DND-41 (cell line): Measurements from ENCODE around the gene CYRIA.

Experiments used
- ATAC-seq: fragments of 200-7000 bp; cut with Tn5 transposase; 3 replicates; pipeline ENCODE4 v1.9.1; 2021; ENCODE audit warnings: low read depth; ENCODE audit not compliant: insufficient read depth
- DNase-seq: peaks from one replicate; pipeline ENCODE4 v3.0.0-alpha.2; 2020
- H2AFZ ChIP-seq: 2 replicates; pipeline ENCODE4 v1.6.0; 2012; ENCODE audit warnings: low read depth, low read length
- H3K27ac ChIP-seq: 2 replicates; pipeline ENCODE4 v1.5.1; 2012; ENCODE audit warnings: low read length, inconsistent platforms
- H3K27me3 ChIP-seq: fragments of 200-600 bp; sonication (generic); 2 replicates; pipeline ENCODE4 v1.6.0; 2012; ENCODE audit warnings: low read length, mild to moderate bottlenecking, inconsistent platforms; ENCODE audit not compliant: insufficient read depth, poor library complexity
- H3K36me3 ChIP-seq: 2 replicates; pipeline ENCODE4 v1.5.1; 2012; ENCODE audit warnings: low read length, inconsistent platforms; ENCODE audit not compliant: insufficient read depth
- H3K4me1 ChIP-seq: 2 replicates; pipeline ENCODE4 v1.5.1; 2012; ENCODE audit warnings: mild to moderate bottlenecking, low read length; ENCODE audit not compliant: insufficient read depth
- H3K4me2 ChIP-seq: 2 replicates; pipeline ENCODE4 v1.6.0; 2012; ENCODE audit warnings: mild to moderate bottlenecking, moderate library complexity, low read length, inconsistent platforms; ENCODE audit not compliant: insufficient read depth
- H3K4me3 ChIP-seq, 2 experiments: fragments of 200-600 bp in 1 of 2; shearing (Covaris generic) in 1 of 2; 2 replicates each; pipeline ENCODE4 v1.5.1; 2012 to 2016; ENCODE audit warnings: inconsistent platforms in 2 of 2, low read length in 2 of 2, mild to moderate bottlenecking in 2 of 2, low read depth in 1 of 2, moderate library complexity in 1 of 2
- H3K79me2 ChIP-seq: 2 replicates; pipeline ENCODE4 v1.6.0; 2012; ENCODE audit warnings: low read length, inconsistent platforms; ENCODE audit not compliant: insufficient read depth
- H3K9ac ChIP-seq: 2 replicates; pipeline ENCODE4 v1.6.0; 2012; ENCODE audit warnings: low read depth, mild to moderate bottlenecking, inconsistent platforms, low read length, moderate library complexity
- H3K9me3 ChIP-seq: 2 replicates; pipeline ENCODE4 v1.5.1; 2012; ENCODE audit warnings: low read length, moderate library complexity, mild to moderate bottlenecking, inconsistent platforms; ENCODE audit not compliant: insufficient read depth, severe bottlenecking
- H4K20me1 ChIP-seq: 2 replicates; pipeline ENCODE4 v1.6.0; 2012; ENCODE audit warnings: low read length; ENCODE audit not compliant: insufficient read depth
- CTCF ChIP-seq: IDR thresholded peaks from 2 replicates; pipeline ENCODE4 v1.5.1; 2012; ENCODE audit warnings: borderline replicate concordance, low read length, moderate library complexity, mild to moderate bottlenecking; ENCODE audit not compliant: poor library complexity, severe bottlenecking; ENCODE audit errors: extremely low read depth
- EZH2 ChIP-seq: IDR thresholded peaks from 3 replicates; pipeline ENCODE4 v1.6.1; 2012; ENCODE audit warnings: borderline replicate concordance, low read depth, mild to moderate bottlenecking, moderate library complexity, low read length, inconsistent platforms; ENCODE audit not compliant: severe bottlenecking

CYRIA gene

GRCh38 chr2:16640867-16641266 lies 24.8 kb downstream of the CYRIA start:
- TF ChIP-seq CTCF (no peak), EZH2 (no peak)
- no peaks in the 10 kb centered on the region for H3K9me3 ChIP-seq
- no peak overlapping the region for H3K9ac ChIP-seq
- H3K36me3 ChIP-seq: no peaks in the 10 kb centered on the region
- no peaks in the 10 kb centered on the region for H3K27me3 ChIP-seq
- ATAC-seq (no peak), DNase-seq (no peak)
- H3K79me2 ChIP-seq: no peaks in the 10 kb centered on the region
- no peak overlapping the region for H3K4me2 ChIP-seq
- no peak overlapping the region for H2AFZ ChIP-seq
- H3K27ac ChIP-seq: no peak overlapping the region
- peaks cover 26% of the 10 kb centered on the region for H3K4me1 ChIP-seq
- no peaks in the 10 kb centered on the region for H4K20me1 ChIP-seq
- no peak overlapping the region for H3K4me3 ChIP-seq

GRCh38 chr2:16640001-16640700 lies 25.5 kb downstream of the CYRIA start:
- no peaks in the 10 kb centered on the region for H3K79me2 ChIP-seq
- no peak overlapping the region for H3K4me3 ChIP-seq
- no peaks in the 10 kb centered on the region for H3K9me3 ChIP-seq
- no peak overlapping the region for H3K27ac ChIP-seq
- no peak for ATAC-seq
- no peak for DNase-seq
- no peaks in the 10 kb centered on the region for H4K20me1 ChIP-seq
- H3K4me2 ChIP-seq: no peak overlapping the region
- no peak overlapping the region for H2AFZ ChIP-seq
- no peaks in the 10 kb centered on the region for H3K36me3 ChIP-seq
- peaks cover 26% of the 10 kb centered on the region for H3K4me1 ChIP-seq
- TF ChIP-seq CTCF (no peak), EZH2 (no peak)
- no peak overlapping the region for H3K9ac ChIP-seq
- H3K27me3 ChIP-seq: no peaks in the 10 kb centered on the region

- peaks cover 26% of the 10 kb centered on the region for H3K4me1 ChIP-seq
Observed at GRCh38 chr2:16639431-16639830, 26.2 kb downstream of the CYRIA start.

More at GRCh38 chr2:16639431-16639830, 26.2 kb downstream of the CYRIA start:
- Histone ChIP-seq H3K4me3 (no peak overlapping the region), H3K9me3 (no peaks in the 10 kb centered on the region), H3K27me3 (no peaks in the 10 kb centered on the region), H2AFZ (peak overlapping the region; percentile 23; the same call in 1 of the 2 replicates), H3K4me2 (peak overlapping the region; percentile 46; the same call in 1 of the 2 replicates), H3K27ac (peak overlapping the region; percentile 43), H3K9ac (no peak overlapping the region; the same call in 1 of the 2 replicates), H4K20me1 (no peaks in the 10 kb centered on the region), H3K79me2 (no peaks in the 10 kb centered on the region), H3K36me3 (no peaks in the 10 kb centered on the region)
- DNase-seq: no peak
- no peak for TF ChIP-seq EZH2
- no peak for TF ChIP-seq CTCF
- ATAC-seq: 0 out of 3 replicates have a peak, but pooled peaks have one; percentile 14
